Heart left ventricle (tissue), 13 donors: Measurements from ENCODE around the gene PDE10A.

Experiments
- POLR2A ChIP-seq, 2 donors: fragments of 450-650 bp; IDR thresholded peaks; one replicate each; pipeline ENCODE4 v1.6.1; 2017; ENCODE audit warnings: antibody characterized with exemption in 2 of 2, mild to moderate bottlenecking in 2 of 2, moderate library complexity in 2 of 2
- TF ChIP-seq, protein P1 (sequence below), 12 donors: fragments of 200-600 bp; sonication (generic) in 4 of 12; IDR thresholded peaks; one replicate each; pipeline versions ENCODE4 v1.5.0 to v1.8.0; 2018 to 2022; ENCODE audit warnings: antibody characterized with exemption in 12 of 12, mild to moderate bottlenecking in 5 of 12
- donor health status: ischemic (EF 13 %, LVEDD 7.1; RV severe dilation, severe dysfunction).
- donor health status: DM: no; HTN: yes; CAD: no.
- donor health status: DM: no; HTN: no; CAD: no.
- donor health status: ischemic (EF 25% LVEDD 6.9; RV normal size, moderate dysfunction).
- donor health status: ischemic (EF 25% LVEDD 5.7; RV mildly dilated, moderate dysfunction).
- donor health status: ischemic (EF 35%, LVEDD 5.7; RV mildly dilated, moderate dysfunction).
- donor health status: nonischemic (EF 11% LVEDD 7.7; RV severe dilation, severe dysfunction).
- donor health status: DM: yes; HTN: yes; CAD: no.
- donor health status: PGD.
- donor health status: ischemic (EF 29% LVEDD 5.4; RV normal size, mild dysfunction).
- donor health status: nonischemic (EF 23%, LVEDD 6.1; RV moderate dilation, normal function).

DNA sequence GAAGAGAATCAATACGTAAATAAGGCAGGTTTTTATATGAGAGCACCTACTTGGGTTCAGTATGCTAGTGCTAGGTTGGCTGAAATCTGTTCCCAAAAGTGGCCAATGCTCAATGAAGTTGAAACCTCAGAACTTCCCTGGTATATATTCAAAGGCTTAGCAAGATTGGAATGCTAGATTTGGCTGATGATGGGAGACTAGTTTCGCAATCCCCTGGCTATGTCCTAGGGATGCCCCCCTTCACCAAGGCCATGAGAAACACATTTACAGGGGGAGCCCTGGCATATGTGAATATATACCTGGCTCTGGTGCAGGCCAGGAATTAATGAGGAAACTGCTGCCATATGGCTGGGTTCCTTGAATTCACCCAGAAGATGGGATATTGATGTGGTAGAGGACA lies 211.2 kb downstream of the PDE10A start:
- TF ChIP-seq, protein P1, sequence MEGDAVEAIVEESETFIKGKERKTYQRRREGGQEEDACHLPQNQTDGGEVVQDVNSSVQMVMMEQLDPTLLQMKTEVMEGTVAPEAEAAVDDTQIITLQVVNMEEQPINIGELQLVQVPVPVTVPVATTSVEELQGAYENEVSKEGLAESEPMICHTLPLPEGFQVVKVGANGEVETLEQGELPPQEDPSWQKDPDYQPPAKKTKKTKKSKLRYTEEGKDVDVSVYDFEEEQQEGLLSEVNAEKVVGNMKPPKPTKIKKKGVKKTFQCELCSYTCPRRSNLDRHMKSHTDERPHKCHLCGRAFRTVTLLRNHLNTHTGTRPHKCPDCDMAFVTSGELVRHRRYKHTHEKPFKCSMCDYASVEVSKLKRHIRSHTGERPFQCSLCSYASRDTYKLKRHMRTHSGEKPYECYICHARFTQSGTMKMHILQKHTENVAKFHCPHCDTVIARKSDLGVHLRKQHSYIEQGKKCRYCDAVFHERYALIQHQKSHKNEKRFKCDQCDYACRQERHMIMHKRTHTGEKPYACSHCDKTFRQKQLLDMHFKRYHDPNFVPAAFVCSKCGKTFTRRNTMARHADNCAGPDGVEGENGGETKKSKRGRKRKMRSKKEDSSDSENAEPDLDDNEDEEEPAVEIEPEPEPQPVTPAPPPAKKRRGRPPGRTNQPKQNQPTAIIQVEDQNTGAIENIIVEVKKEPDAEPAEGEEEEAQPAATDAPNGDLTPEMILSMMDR (IDR thresholded peaks at IDR 0.05) = no peak
- no peak for TF ChIP-seq POLR2A (IDR thresholded peaks at IDR 0.05)
